Measurements from ENCODE around the gene C10orf95.

GRCh38 chr10:102484021-102484420 is 32.7 kb upstream of the C10orf95 start:
- TF ChIP-seq CTCF (IDR thresholded peaks at IDR 0.05) (no peak), EZH2 (IDR thresholded peaks at IDR 0.05; ENCODE audit: borderline replicate concordance, insufficient read depth, low read depth, low read length, poor library complexity, severe bottlenecking) (no peak)

Measured in B cell (primary cell).